RPMI7951 (cell line): Measurements from ENCODE around the gene TAF7. TPM values are rescaled to one million over a fixed set of nuclear protein-coding genes. Genes with fewer than 3 reads are reported as not detected.
"Not testable (repeated sequence)": the region's sequence is repeated elsewhere in the genome, so short reads cannot be mapped to it uniquely, and the experiment has no call there.

Source experiments
- DNase-seq: peaks from one replicate; pipeline ENCODE4 v3.0.0-alpha.2; 2012; ENCODE audit warnings: low read depth
- total RNA-seq: library from RNA; depleted of rRNA; stranded (reverse); fragments of >200 nt; shearing (Covaris generic); gene quantifications from 2 replicates; pipeline ENCODE4 v1.2.3, GENCODE V29; 2014; rRNA removed

Gene TAF7
- total RNA-seq, 1 experiment from 2014 or later, result 50.9 TPM

DNA sequence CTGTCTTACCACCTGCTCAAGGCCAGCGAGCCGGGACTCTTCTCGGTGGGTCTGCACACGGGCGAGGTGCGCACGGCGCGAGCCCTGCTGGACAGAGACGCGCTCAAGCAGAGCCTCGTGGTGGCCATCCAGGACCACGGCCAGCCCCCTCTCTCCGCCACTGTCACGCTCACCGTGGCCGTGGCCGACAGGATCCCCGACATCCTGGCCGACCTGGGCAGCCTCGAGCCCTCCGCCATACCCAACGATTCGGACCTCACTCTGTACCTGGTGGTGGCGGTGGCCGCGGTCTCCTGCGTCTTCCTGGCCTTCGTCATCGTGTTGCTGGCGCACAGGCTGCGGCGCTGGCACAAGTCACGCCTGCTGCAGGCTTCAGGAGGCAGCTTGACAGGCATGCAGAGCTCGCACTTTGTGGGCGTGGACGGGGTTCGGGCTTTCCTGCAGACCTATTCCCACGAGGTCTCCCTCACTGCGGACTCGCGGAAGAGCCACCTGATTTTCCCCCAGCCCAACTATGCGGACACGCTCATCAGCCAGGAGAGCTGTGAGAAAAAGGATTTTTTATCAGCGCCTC, 20.3 kb upstream of the TAF7 start:
- DNase-seq, result not testable (repeated sequence)

DNA sequence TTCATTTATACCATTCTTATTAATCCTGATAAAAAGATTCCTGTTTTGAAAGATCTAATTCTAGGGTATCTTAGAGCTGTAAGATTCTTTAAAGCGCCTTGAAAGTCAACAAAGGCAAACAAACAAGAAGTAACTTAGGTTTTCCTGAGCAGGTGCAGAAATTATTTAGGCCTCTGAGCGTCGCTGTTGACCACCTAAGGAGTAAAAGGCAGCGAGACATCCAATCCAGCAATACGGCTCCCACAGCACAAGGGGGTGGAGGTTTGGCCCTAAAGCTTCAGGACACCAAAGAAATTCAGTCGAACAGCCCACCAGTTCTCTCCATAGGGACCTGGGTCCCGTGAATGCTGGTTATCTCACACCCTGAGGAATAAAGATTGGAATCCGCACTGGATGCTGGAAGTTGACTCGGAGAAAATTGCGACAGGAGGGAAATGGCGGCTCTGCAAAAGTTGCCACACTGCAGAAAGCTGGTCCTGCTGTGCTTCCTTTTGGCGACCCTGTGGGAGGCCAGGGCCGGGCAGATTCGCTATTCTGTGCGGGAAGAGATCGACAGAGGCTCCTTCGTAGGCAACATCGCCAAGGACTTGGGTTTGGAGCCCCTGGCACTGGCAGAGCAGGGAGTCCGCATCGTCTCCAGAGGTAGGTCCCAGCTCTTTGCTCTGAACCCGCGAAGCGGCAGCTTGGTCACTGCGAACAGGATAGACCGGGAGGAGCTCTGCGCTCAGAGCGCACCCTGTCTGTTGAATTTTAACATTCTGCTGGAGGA, 18.1 kb upstream of the TAF7 start, which contains the start of gene PCDHGA2:
Gene PCDHGA2, plus strand, starts transcription at position 223 of the 769 bp plus-strand sequence.
- peak; percentile 72 for DNase-seq

DNA sequence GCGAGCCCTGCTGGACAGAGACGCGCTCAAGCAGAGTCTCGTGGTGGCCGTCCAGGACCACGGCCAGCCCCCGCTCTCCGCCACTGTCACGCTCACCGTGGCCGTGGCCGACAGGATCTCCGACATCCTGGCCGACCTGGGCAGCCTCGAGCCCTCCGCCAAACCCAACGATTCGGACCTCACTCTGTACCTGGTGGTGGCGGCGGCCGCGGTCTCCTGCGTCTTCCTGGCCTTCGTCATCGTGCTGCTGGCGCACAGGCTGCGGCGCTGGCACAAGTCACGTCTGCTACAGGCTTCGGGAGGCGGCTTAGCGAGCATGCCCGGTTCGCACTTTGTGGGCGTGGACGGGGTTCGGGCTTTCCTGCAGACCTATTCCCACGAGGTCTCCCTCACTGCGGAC, 12.0 kb upstream of the TAF7 start:
- DNase-seq, result not testable (repeated sequence)

DNA sequence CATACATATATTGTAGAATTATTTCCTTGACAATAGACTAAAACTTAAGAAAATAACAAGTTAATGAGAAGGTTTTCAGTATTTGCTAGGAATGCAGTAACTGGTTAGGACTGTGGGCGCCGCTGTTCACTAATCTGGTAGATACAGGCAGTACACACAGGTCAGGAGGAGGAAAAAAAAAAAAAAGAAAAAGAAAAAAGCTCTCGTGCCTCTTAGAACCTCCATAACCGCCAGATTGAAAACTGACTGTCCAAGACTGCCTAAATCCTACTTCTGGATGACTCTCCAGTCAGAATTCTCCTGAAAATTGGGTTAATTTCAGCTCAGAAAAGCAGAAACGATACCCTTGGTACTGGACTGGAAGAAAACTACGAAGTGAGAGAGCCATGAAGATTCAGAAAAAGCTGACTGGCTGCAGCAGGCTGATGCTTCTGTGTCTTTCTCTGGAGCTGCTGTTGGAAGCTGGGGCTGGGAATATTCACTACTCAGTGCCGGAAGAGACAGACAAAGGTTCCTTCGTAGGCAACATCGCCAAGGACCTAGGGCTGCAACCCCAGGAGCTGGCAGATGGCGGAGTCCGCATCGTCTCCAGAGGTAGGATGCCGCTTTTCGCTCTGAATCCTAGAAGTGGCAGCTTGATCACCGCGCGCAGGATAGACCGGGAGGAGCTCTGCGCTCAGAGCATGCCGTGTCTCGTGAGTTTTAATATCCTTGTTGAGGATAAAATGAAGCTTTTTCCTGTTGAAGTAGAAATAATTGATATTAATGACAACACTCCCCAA, 9.9 kb upstream of the TAF7 start, which contains the start of gene PCDHGA1:
Gene PCDHGA1, plus strand, starts transcription at position 216 of the 782 bp plus-strand sequence.
- DNase-seq, result peak; percentile 72

DNA sequence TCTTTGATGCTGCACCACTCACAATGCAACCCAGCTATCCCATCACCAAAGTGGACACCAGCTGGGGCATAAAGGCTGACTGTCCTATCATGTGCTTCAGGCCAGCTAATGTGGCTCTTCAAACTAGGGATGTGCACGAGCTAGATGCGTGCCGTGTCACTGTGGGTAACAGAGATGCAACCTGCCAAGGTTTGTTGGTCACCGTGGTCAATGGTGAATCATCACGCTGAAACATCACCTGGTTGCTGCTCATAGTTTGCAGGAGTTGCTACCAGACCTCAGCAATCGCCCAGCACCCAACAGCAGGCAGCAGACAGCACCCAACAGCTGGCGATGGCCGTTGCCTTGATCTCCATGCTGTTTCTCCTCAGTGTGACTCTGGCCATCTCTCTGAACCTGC, 7.6 kb upstream of the TAF7 start:
- DNase-seq, result peak; percentile 18

DNA sequence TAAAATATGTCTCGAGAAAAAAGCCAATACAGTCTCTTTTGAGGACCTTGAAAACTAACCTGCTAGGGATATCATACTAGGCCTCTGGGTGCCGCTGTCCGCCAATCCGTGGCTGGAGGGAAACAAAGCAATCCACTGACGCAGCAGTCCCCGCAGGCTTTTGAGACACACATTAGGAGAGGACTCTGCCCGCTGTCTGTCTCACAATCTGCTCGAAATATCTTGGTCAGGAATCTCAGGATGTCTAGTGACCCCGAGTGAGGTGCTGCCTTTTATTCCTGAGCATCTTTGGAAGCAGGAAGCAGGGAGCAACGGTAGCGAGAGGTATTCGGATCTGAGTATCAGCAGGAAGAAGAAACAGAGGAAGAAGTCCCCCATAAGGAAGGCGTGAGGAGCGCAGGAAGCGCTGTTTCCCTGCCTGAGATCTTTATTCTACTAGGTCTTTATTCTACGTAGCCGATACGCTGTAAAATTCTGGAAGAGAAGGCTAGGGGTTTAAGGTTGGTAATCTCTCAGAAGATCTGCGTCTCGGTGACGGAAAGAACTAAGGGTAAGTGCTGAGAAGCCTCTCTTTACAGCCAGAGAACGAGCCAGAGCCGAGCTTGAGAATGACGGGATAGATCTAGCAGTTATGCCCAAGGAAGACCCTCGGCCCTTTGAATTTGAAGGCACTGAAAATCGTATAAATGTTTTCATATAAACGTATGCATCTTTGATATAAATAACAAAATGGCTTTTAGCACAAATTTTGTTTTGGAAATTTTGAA, 5.7 kb upstream of the TAF7 start:
- DNase-seq, result peak; percentile 81

DNA sequence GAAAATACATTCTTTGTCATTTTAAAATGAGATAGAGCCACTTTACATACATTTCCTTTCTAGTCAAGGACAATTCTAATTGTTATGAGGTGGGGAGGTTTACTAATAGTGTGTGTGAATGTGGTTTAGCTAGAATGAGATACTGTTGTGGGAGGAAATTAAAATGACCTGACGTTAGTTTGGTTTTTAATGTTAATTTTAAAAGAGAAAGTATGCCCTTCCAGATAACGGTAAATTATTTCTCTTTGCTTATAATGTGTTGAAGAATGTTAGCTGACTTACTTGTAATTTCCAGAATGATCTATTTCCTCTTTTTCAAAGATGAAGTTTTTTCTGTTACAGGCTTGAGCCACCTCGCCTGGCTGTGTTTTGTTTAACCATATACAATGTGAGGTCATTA, 1.7 kb upstream of the TAF7 start:
- no peak for DNase-seq

DNA sequence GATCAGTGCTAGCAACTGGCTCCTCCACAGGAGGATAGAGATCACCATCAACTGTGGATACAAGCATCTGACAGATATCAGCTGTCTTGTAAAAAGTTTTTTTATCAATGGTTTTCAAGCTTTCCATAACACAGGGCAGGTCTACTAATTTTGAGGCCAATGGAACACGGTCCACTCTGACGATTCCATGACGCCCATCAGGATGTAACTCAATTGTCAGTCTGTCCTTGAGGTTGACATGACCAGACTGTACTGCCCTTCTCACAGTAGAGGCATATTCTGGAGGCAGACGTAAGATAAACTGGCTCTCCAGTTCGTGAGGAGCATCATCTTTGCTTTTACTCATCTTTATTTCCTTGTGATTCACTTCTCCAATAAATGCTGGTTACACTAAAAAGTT, 885 bp downstream of the TAF7 start:
- peak; percentile 5 for DNase-seq

DNA sequence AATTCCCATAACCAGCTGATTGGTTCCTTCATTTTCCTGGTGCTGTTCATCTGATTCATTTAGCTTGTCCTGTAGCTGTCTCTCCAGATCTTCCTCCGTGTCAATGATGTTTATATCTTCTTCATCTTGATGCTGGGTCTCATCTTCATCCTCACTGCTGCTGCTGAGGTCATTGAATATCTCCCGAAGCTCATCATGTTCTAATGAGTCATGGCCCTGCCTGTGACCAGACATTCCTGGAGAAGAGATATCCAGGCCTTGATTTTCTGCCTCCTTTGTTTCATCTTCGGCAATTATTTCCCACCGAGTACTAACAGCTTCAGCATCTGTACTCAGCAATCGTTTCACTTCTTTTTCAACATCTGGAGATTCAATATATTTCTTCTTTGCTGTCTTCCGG, 1.4 kb downstream of the TAF7 start:
- no peak for DNase-seq

DNA sequence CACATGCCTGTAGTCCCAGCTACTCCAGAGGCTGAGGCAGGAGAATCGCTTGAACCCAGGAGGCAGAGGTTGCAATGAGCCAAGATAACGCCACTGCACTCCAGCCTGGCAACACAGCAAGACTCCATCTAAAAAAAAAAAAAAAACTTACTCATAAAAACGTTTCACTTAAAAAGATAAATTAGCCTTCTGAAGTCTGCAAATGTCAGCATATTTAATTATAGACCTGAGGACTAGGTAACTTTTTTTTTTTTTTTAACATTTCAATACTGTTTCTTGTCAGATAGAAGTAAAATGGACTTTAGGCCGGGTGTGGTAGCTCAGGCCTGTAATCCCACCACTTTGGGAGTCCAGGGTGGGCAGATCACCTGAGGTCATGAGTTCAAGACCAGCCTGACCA, 3.6 kb downstream of the TAF7 start:
- DNase-seq, result not testable (repeated sequence)

DNA sequence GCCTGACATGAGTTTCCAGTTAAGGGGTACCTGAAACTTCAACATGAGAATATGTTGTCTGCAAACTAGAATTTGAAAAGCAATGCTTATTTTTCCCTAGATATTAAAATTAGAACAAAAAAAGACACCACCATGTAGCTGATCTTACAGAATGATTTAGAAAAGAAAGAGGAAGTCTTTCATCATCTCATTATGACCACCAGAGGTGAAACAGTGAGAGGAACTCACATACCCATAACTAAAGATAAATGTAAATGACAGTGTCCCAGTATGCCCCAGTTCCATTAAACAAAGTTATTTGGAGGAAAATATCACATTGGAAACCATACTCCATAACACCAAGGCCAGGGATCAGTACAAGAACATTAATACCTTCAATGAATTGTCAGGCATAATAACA, 6.9 kb downstream of the TAF7 start:
- DNase-seq, result no peak

DNA sequence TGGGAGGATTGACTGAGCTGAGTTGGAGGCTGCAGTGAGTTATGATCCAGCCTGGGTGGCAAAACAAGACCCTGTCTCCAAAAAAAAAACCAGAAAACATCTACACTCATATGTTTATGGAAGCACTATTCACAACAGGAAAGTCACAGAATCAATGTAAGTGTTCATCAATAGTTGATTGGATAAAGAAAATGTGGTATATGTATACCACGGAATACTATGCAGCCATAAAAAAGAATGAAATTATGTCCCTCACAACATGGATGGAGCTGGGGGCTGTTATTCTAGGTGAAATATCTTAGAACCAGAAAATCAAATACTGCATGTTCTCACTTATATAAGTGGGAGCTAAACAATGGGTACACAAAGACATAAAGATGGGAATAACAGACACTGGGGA, 14.0 kb downstream of the TAF7 start:
- no peak for DNase-seq

DNA sequence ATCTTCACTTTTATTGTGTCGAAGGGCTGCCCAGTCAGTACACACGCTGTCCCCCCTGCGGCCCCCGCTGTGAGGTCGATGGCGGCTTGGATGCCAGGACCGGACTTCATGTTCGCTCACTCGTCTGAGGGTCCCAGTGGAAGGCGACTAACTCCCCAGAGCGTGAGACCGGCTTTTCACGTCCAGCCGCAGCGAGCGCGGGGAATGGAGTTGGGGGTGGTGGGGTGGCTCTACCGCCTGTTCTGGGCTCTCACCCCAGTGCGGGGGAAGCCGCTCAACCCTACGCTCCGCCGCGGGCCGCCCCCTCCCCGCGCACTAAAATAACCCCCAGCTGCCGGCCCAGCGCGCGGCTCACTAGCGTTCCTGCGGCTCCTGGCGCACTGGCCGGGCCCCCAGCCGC, 16.8 kb downstream of the TAF7 start, which contains the start of gene SLC25A2:
Gene SLC25A2, minus strand, starts transcription at position 294 of the 400 bp plus-strand sequence. Its CDS starts 184 bp downstream, at position 110.
- no peak for DNase-seq

DNA sequence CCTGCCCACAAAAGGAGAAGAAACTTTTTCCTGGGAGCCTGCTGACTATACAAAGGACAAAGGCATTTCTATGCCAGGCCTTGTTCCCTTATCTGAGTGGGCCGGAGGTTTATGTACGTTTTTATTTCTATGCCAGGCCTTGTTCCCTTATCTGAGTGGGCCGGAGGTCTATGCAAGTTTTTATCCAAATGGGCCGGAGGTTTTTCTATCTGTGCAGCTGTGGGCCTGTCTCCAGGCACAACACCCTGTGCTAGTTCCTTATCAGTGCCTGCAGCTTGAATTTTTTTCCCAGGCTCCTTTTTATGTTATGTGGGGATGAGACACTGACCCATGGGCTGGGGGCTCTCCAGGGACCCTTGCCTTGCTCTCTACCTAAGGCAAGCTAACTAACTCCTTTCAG, 22.2 kb downstream of the TAF7 start:
- DNase-seq, result no peak

DNA sequence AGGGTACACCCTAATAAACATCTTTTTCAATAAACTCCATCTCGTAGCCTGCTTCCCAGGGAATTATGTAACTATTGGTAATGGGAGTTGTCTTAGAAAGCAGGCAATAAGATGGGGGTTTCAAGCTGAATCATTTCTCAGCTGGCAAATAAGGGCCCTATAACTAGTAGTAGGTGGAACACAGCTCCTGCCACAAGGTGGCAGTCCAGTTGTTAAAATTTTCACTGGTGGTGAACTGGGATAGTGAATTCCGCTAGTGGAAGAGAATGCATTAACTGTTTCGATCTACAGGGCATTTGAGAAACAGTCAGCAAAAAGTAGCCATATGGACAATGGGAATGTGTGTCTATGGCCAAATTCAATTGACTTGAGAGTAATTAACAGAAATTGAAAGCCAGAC, 47.7 kb downstream of the TAF7 start:
- DNase-seq, result no peak

DNA sequence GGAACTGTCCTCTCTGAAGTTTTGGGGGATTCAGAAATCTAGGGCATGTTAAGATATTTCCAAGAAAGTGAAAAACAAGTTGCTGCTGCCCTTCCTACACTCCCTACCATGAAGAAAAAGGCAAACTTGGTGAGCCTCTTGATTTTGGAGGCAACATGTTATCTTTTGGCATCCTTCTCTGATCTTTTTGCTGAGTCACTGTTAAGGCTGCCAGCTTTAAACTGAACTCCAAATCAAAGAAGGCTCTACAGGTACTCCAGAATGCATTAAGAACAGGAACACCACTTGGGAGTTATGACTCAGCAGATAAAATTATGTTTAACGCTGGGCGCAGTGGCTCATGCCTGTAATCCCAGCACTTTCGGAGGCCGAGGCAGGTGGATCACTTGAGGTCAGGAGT, 51.4 kb downstream of the TAF7 start:
- no peak for DNase-seq

Other genes with a start within 250 kb of the TAF7 start
- gene PCDHB2, start 226.2 kb downstream of the TAF7 start, total RNA-seq, result 0.88 and 0.96 TPM in 2 replicates
- 0.12 and 0.20 TPM in 2 replicates for gene PCDHB3, start 220.3 kb downstream of the TAF7 start, total RNA-seq
- gene PCDHB4, start 199.0 kb downstream of the TAF7 start, total RNA-seq, result under 0.01 and 0.12 TPM in 2 replicates
- 0.59 and 0.60 TPM in 2 replicates for gene PCDHB5, start 185.6 kb downstream of the TAF7 start, total RNA-seq
- gene PCDHB6, start 170.7 kb downstream of the TAF7 start, total RNA-seq, result 0.20 and 0.24 TPM in 2 replicates
- gene PCDHB7, start 148.1 kb downstream of the TAF7 start, total RNA-seq, result 0.39 and 0.48 TPM in 2 replicates
- 0.10 and 0.12 TPM in 2 replicates for gene PCDHB8, start 143.0 kb downstream of the TAF7 start, total RNA-seq
- 2.0 and 2.1 TPM in 2 replicates for gene PCDHB16, start 138.4 kb downstream of the TAF7 start, total RNA-seq
- 0.10 and 0.24 TPM in 2 replicates for gene PCDHB9, start 133.6 kb downstream of the TAF7 start, total RNA-seq
- gene PCDHB10, start 128.4 kb downstream of the TAF7 start, total RNA-seq, result 0.60 and 0.78 TPM in 2 replicates
- 0.12 and 0.20 TPM in 2 replicates for gene PCDHB11, start 121.2 kb downstream of the TAF7 start, total RNA-seq
- 0.36 and 0.88 TPM in 2 replicates for gene PCDHB12, start 112.1 kb downstream of the TAF7 start, total RNA-seq
- gene PCDHB13, start 106.9 kb downstream of the TAF7 start, total RNA-seq, result 2.5 and 2.6 TPM in 2 replicates
- 0.72 and 0.88 TPM in 2 replicates for gene PCDHB14, start 97.4 kb downstream of the TAF7 start, total RNA-seq
- gene PCDHB15, start 75.4 kb downstream of the TAF7 start, total RNA-seq, result 1.6 and 2.0 TPM in 2 replicates
- gene SLC25A2, start 16.7 kb downstream of the TAF7 start, total RNA-seq, result 0.48 TPM in 1 of 2 replicates, not detected in the other
- 3.3 and 3.7 TPM in 2 replicates for gene PCDHGA1, start 9.7 kb upstream of the TAF7 start, total RNA-seq
- gene PCDHGA2, start 18.0 kb upstream of the TAF7 start, total RNA-seq, result 6.8 and 7.0 TPM in 2 replicates
- gene PCDHGA3, start 23.0 kb upstream of the TAF7 start, total RNA-seq, result 0.12 and 0.39 TPM in 2 replicates
- gene PCDHGB1, start 29.3 kb upstream of the TAF7 start, total RNA-seq, result 10.6 and 10.9 TPM in 2 replicates
- 3.8 and 4.8 TPM in 2 replicates for gene PCDHGA4, start 34.2 kb upstream of the TAF7 start, total RNA-seq
- 4.6 and 6.0 TPM in 2 replicates for gene PCDHGB2, start 39.2 kb upstream of the TAF7 start, total RNA-seq
- 1.5 and 1.8 TPM in 2 replicates for gene PCDHGA5, start 43.4 kb upstream of the TAF7 start, total RNA-seq
- 1.1 and 1.6 TPM in 2 replicates for gene PCDHGB3, start 49.5 kb upstream of the TAF7 start, total RNA-seq
- gene PCDHGA6, start 53.1 kb upstream of the TAF7 start, total RNA-seq, result 1.3 and 1.8 TPM in 2 replicates
- gene PCDHGA7, start 62.0 kb upstream of the TAF7 start, total RNA-seq, result 4.6 and 5.5 TPM in 2 replicates
- gene PCDHGB4, start 66.9 kb upstream of the TAF7 start, total RNA-seq, result 12.0 and 12.7 TPM in 2 replicates
- gene PCDHGA8, start 71.8 kb upstream of the TAF7 start, total RNA-seq, result 1.6 and 1.9 TPM in 2 replicates
- 18.6 and 19.8 TPM in 2 replicates for gene PCDHGB5, start 77.2 kb upstream of the TAF7 start, total RNA-seq
- gene PCDHGA9, start 82.0 kb upstream of the TAF7 start, total RNA-seq, result 0.88 and 1.1 TPM in 2 replicates
- 0.84 and 0.88 TPM in 2 replicates for gene PCDHGB6, start 87.2 kb upstream of the TAF7 start, total RNA-seq
- 0.78 and 0.84 TPM in 2 replicates for gene PCDHGA10, start 92.2 kb upstream of the TAF7 start, total RNA-seq
- gene PCDHGB7, start 96.9 kb upstream of the TAF7 start, total RNA-seq, result 0.29 and 0.48 TPM in 2 replicates
- 7.0 and 8.1 TPM in 2 replicates for gene PCDHGA11, start 100.3 kb upstream of the TAF7 start, total RNA-seq
- gene PCDHGA12, start 109.7 kb upstream of the TAF7 start, total RNA-seq, result 19.9 and 23.5 TPM in 2 replicates
- gene PCDHGC3, start 155.2 kb upstream of the TAF7 start, total RNA-seq, result 75.6 and 81.8 TPM in 2 replicates
- 0.78 and 1.1 TPM in 2 replicates for gene PCDHGC4, start 164.2 kb upstream of the TAF7 start, total RNA-seq
- 1.1 and 1.2 TPM in 2 replicates for gene PCDHGC5, start 168.3 kb upstream of the TAF7 start, total RNA-seq